NCI-H345 (cell line): ENCODE results near the gene AMBP.

Source experiments
- DNase-seq: peaks from one replicate; lab custom pipeline; 2025; lab: John Stamatoyannopoulos, UW

The AMBP gene

GRCh38 chr9:114072184-114073140, 5.6 kb downstream of the AMBP start:
- peak; percentile 92 for DNase-seq

GRCh38 chr9:114071197-114071795, 6.8 kb downstream of the AMBP start:
- DNase-seq, result peak; percentile 5

- DNase-seq, result no peak
Measured at GRCh38 chr9:114070188-114071103, 7.7 kb downstream of the AMBP start.

GRCh38 chr9:114069476-114070187, 8.5 kb downstream of the AMBP start:
- DNase-seq, result no peak

GRCh38 chr9:114065304-114065703, 12.8 kb downstream of the AMBP start:
- no peak for DNase-seq

- DNase-seq, result no peak
Measured at GRCh38 chr9:114061830-114062474, 16.1 kb downstream of the AMBP start.

- no peak for DNase-seq
Measured at GRCh38 chr9:114061292-114061691, 16.8 kb downstream of the AMBP start.

- no peak for DNase-seq
Measured at GRCh38 chr9:114060711-114061110, 17.4 kb downstream of the AMBP start.

- DNase-seq, result no peak
Measured at GRCh38 chr9:114060070-114060469, 18.0 kb downstream of the AMBP start.

- DNase-seq, result no peak
Measured at GRCh38 chr9:114059047-114059803, 18.9 kb downstream of the AMBP start.

GRCh38 chr9:114058688-114059046, 19.4 kb downstream of the AMBP start:
- DNase-seq, result no peak

GRCh38 chr9:114057161-114057885, 20.8 kb downstream of the AMBP start:
- DNase-seq, result no peak

GRCh38 chr9:114056527-114056926, 21.6 kb downstream of the AMBP start:
- no peak for DNase-seq

GRCh38 chr9:114055894-114056293, 22.2 kb downstream of the AMBP start:
- DNase-seq, result no peak

GRCh38 chr9:114055061-114055460, 23.0 kb downstream of the AMBP start:
- no peak for DNase-seq

GRCh38 chr9:114054191-114054690, 23.9 kb downstream of the AMBP start:
- DNase-seq, result no peak

GRCh38 chr9:114053246-114054005, 24.7 kb downstream of the AMBP start:
- DNase-seq, result no peak

- DNase-seq, result no peak
Measured at GRCh38 chr9:114051706-114052105, 26.4 kb downstream of the AMBP start.

GRCh38 chr9:114051281-114051680, 26.8 kb downstream of the AMBP start:
- DNase-seq, result no peak
